Neural progenitor cell (in vitro differentiated cells): ENCODE measurements around the gene PHACTR1. TPM values are rescaled to one million over a fixed set of nuclear protein-coding genes. Genes with fewer than 3 reads are reported as not detected.

Experiments used
- DNase-seq: peaks from one replicate; pipeline ENCODE4 v3.0.0-alpha.2; 2016; ENCODE audit warnings: low spot score
- H2AFZ ChIP-seq: fragments of 200-600 bp; sonication (generic); replicated peaks from 2 replicates; pipeline ENCODE4 v1.6.1; 2016; ENCODE audit warnings: antibody characterized with exemption
- H3F3A ChIP-seq: fragments of 200-600 bp; sonication (generic); 2 replicates; pipeline ENCODE4 v1.6.1; 2016; ENCODE audit warnings: antibody characterized with exemption, low read depth
- H3K27ac ChIP-seq: fragments of 200-600 bp; sonication (generic); 2 replicates; pipeline ENCODE4 v1.5.1; 2016; ENCODE audit warnings: mild to moderate bottlenecking
- H3K27me3 ChIP-seq: fragments of 200-600 bp; sonication (generic); 2 replicates; pipeline ENCODE4 v1.6.1; 2016; ENCODE audit warnings: mild to moderate bottlenecking, moderate library complexity
- H3K36me3 ChIP-seq: fragments of 200-600 bp; sonication (generic); 2 replicates; pipeline ENCODE4 v1.5.1; 2016
- H3K4me1 ChIP-seq: fragments of 200-600 bp; sonication (generic); 2 replicates; pipeline ENCODE4 v1.6.1; 2016; ENCODE audit warnings: mixed run types
- H3K4me2 ChIP-seq: fragments of 200-600 bp; sonication (generic); 2 replicates; pipeline ENCODE4 v1.6.1; 2016
- H3K4me3 ChIP-seq: fragments of 200-600 bp; sonication (generic); 2 replicates; pipeline ENCODE4 v1.5.1; 2016
- H3K79me2 ChIP-seq: fragments of 200-600 bp; sonication (generic); 2 replicates; pipeline ENCODE4 v1.6.1; 2016; ENCODE audit warnings: low read depth
- H3K9ac ChIP-seq: fragments of 200-600 bp; sonication (generic); 2 replicates; pipeline ENCODE4 v1.6.1; 2016
- H3K9me3 ChIP-seq: fragments of 200-600 bp; sonication (generic); 2 replicates; pipeline ENCODE4 v1.5.1; 2016; ENCODE audit warnings: low read depth
- H4K20me1 ChIP-seq: fragments of 200-600 bp; sonication (generic); 2 replicates; pipeline ENCODE4 v1.6.1; 2016; ENCODE audit warnings: low read depth
- H3K27ac Mint-ChIP-seq: 3 replicates; pipeline ENCODE4 v1.8.0; 2021; ENCODE audit warnings: mixed read lengths
- H3K27me3 Mint-ChIP-seq: 2 replicates; pipeline ENCODE4 v1.8.0; 2022; ENCODE audit warnings: low read depth, mild to moderate bottlenecking, inconsistent platforms, moderate library complexity, mixed read lengths; ENCODE audit not compliant: insufficient read depth
- H3K36me3 Mint-ChIP-seq: 3 replicates; pipeline ENCODE4 v1.8.0; 2021; ENCODE audit warnings: mixed read lengths
- H3K4me1 Mint-ChIP-seq: 3 replicates; pipeline ENCODE4 v1.8.0; 2021; ENCODE audit warnings: mixed read lengths
- H3K4me3 Mint-ChIP-seq: 3 replicates; pipeline ENCODE4 v1.8.0; 2021; ENCODE audit warnings: mild to moderate bottlenecking, moderate library complexity, mixed read lengths
- H3K9me3 Mint-ChIP-seq: 3 replicates; pipeline ENCODE4 v1.8.0; 2020; ENCODE audit warnings: mixed read lengths
- CTCF ChIP-seq: fragments of 200-600 bp; sonication (generic); IDR thresholded peaks from 2 replicates; pipeline ENCODE4 v1.5.1; 2017; ENCODE audit warnings: antibody characterized with exemption, mild to moderate bottlenecking
- EZH2 ChIP-seq: fragments of 200-600 bp; sonication (generic); IDR thresholded peaks from 2 replicates; pipeline ENCODE4 v1.6.1; 2017; ENCODE audit warnings: antibody characterized with exemption, mild to moderate bottlenecking, moderate library complexity
- EZH2phosphoT487 ChIP-seq: fragments of 200-600 bp; sonication (generic); IDR thresholded peaks from 2 replicates; pipeline ENCODE4 v1.6.1; 2017; ENCODE audit warnings: antibody characterized with exemption
- total RNA-seq: library from RNA; depleted of rRNA; stranded (reverse); fragments of >200 nt; gene quantifications from 2 replicates; pipeline ENCODE4 v1.2.3, GENCODE V29; 2015; ENCODE audit warnings: low replicate concordance

Gene PHACTR1
- total RNA-seq, 1 donor from 2014 or later, result 2.4 TPM

GRCh38 chr6:13072686-13073347 is 356.2 kb downstream of the PHACTR1 start:
- no peaks in the 10 kb centered on the region for H3K27me3 Mint-ChIP-seq
- H3K4me1 ChIP-seq, result peaks cover 13% of the 10 kb centered on the region
- no peak overlapping the region for H3K9ac ChIP-seq
- H3K4me2 ChIP-seq, result no peak overlapping the region
- H3K4me3 Mint-ChIP-seq, result no peak overlapping the region
- no peaks in the 10 kb centered on the region for H3K36me3 ChIP-seq
- no peaks in the 10 kb centered on the region for H3F3A ChIP-seq
- H3K27ac Mint-ChIP-seq, result no peak overlapping the region
- no peak for TF ChIP-seq EZH2phosphoT487
- TF ChIP-seq CTCF, result no peak
- TF ChIP-seq EZH2, result no peak
- no peak for DNase-seq
- no peak overlapping the region for H3K27ac ChIP-seq
- H3K27me3 ChIP-seq, result no peaks in the 10 kb centered on the region
- H3K4me1 Mint-ChIP-seq, result peaks cover 13% of the 10 kb centered on the region
- H3K9me3 Mint-ChIP-seq, result no peaks in the 10 kb centered on the region
- no peak overlapping the region for H3K4me3 ChIP-seq
- no peak overlapping the region for H2AFZ ChIP-seq
- no peaks in the 10 kb centered on the region for H3K9me3 ChIP-seq
- no peaks in the 10 kb centered on the region for H4K20me1 ChIP-seq
- H3K79me2 ChIP-seq, result no peaks in the 10 kb centered on the region
- H3K36me3 Mint-ChIP-seq, result no peaks in the 10 kb centered on the region

- no peak overlapping the region for H3K4me2 ChIP-seq
- H3K4me1 ChIP-seq, result peaks cover 13% of the 10 kb centered on the region
- Mint-ChIP-seq H3K4me1 (peaks cover 13% of the 10 kb centered on the region), H3K27me3 (no peaks in the 10 kb centered on the region), H3K36me3 (no peaks in the 10 kb centered on the region), H3K4me3 (no peak overlapping the region), H3K27ac (no peak overlapping the region), H3K9me3 (no peaks in the 10 kb centered on the region)
- no peaks in the 10 kb centered on the region for H3K79me2 ChIP-seq
- no peak overlapping the region for H3K9ac ChIP-seq
- no peaks in the 10 kb centered on the region for H3F3A ChIP-seq
- H4K20me1 ChIP-seq, result no peaks in the 10 kb centered on the region
- DNase-seq, result no peak
- TF ChIP-seq EZH2 (no peak), EZH2phosphoT487 (no peak), CTCF (no peak)
- H3K9me3 ChIP-seq, result no peaks in the 10 kb centered on the region
- H2AFZ ChIP-seq, result no peak overlapping the region
- H3K36me3 ChIP-seq, result no peaks in the 10 kb centered on the region
- no peak overlapping the region for H3K27ac ChIP-seq
- no peak overlapping the region for H3K4me3 ChIP-seq
- H3K27me3 ChIP-seq, result no peaks in the 10 kb centered on the region
Observed at GRCh38 chr6:13074415-13075140, 358.0 kb downstream of the PHACTR1 start.

GRCh38 chr6:13075141-13075845 is 358.7 kb downstream of the PHACTR1 start:
- Histone ChIP-seq H3K79me2 (no peaks in the 10 kb centered on the region), H3F3A (no peaks in the 10 kb centered on the region), H3K36me3 (no peaks in the 10 kb centered on the region), H3K4me3 (no peak overlapping the region), H2AFZ (no peak overlapping the region), H4K20me1 (no peaks in the 10 kb centered on the region), H3K4me1 (peaks cover 13% of the 10 kb centered on the region), H3K27ac (no peak overlapping the region), H3K9ac (no peak overlapping the region), H3K9me3 (no peaks in the 10 kb centered on the region), H3K4me2 (no peak overlapping the region), H3K27me3 (no peaks in the 10 kb centered on the region)
- no peaks in the 10 kb centered on the region for H3K9me3 Mint-ChIP-seq
- no peaks in the 10 kb centered on the region for H3K36me3 Mint-ChIP-seq
- no peak overlapping the region for H3K4me3 Mint-ChIP-seq
- no peak overlapping the region for H3K27ac Mint-ChIP-seq
- no peak for TF ChIP-seq CTCF
- no peak for TF ChIP-seq EZH2phosphoT487
- no peak for TF ChIP-seq EZH2
- H3K4me1 Mint-ChIP-seq, result peaks cover 13% of the 10 kb centered on the region
- no peaks in the 10 kb centered on the region for H3K27me3 Mint-ChIP-seq
- no peak for DNase-seq
